ENCODE results near the gene EIF2S2. TPM values are rescaled to one million over a fixed set of nuclear protein-coding genes. Genes with fewer than 3 reads are reported as not detected.

EIF2S2 gene
- total RNA-seq, 1 donor from 2014 or later = 48.9 TPM

- DNase-seq (ENCODE audit: low spot score in 2 of 2) (no peak), FAIRE-seq (no peak)
Measured at GRCh38 chr20:34041226-34041625, 70.8 kb downstream of the EIF2S2 start.

- DNase-seq (ENCODE audit: low spot score in 2 of 2) (no peak), FAIRE-seq (no peak)
Measured at GRCh38 chr20:34040300-34040995, 71.6 kb downstream of the EIF2S2 start.

Small RNA genes within 50 kb of the gene (small RNA-seq; reads per million reads assigned to genes)
- not detected for gene MIR4755

Other genes with a start within 250 kb of the EIF2S2 start
- gene RALY, start 118.3 kb downstream of the EIF2S2 start, total RNA-seq = 48.5 TPM
- not detected for gene ASIP, start 129.2 kb upstream of the EIF2S2 start, total RNA-seq
- gene AHCY, start 191.1 kb upstream of the EIF2S2 start, total RNA-seq = 50.5 TPM